Endothelial cell of umbilical vein (primary cell): ENCODE measurements around the gene PKD1L1. TPM values are rescaled to one million over a fixed set of nuclear protein-coding genes. Genes with fewer than 3 reads are reported as not detected.

ENCODE experiments used
- BruUV-seq: library from RNA; stranded (reverse); fragments of 400-500 nt; replicated peaks from 2 replicates; lab custom pipeline; 2021; lab: Mats Ljungman, UMichigan
- CTCF ChIA-PET: fragments of 300-600, 350-600 bp; sonication (Branson Sonifier 250); formaldehyde crosslinking; loops from one replicate; lab custom pipeline; 2021; ENCODE audit warnings: antibody characterized with exemption, inconsistent platforms; lab: Charles Lee
- POLR2A ChIA-PET: fragments of 300-600, 350-600 bp; sonication (Branson Sonifier 250); formaldehyde crosslinking; loops from one replicate; lab custom pipeline; 2021; ENCODE audit warnings: antibody characterized with exemption, inconsistent platforms; lab: Charles Lee
- DNase-seq: peaks from one replicate; pipeline ENCODE4 v3.0.0-alpha.2; 2011; ENCODE audit warnings: low read depth, low spot score
- FAIRE-seq: peaks from 2 replicates; lab custom pipeline; 2011; peaks lifted over from hg19 to GRCh38; lab: Jason Lieb, UNC
- H2AFZ ChIP-seq: 2 replicates; pipeline ENCODE4 v1.6.0; 2012; ENCODE audit warnings: low read depth, low read length, control low read depth, inconsistent platforms
- H3K27ac ChIP-seq: 2 replicates; pipeline ENCODE4 v1.5.1; 2011; ENCODE audit warnings: low read depth, mild to moderate bottlenecking, control low read depth, low read length, moderate library complexity; ENCODE audit not compliant: insufficient read depth
- H3K27me3 ChIP-seq, 2 experiments: 2 replicates each; pipeline versions ENCODE4 v1.6.0 to v1.6.1; 2011; ENCODE audit warnings: low read length in 2 of 2, mixed read lengths in 1 of 2; ENCODE audit not compliant: control insufficient read depth in 2 of 2, insufficient read depth in 2 of 2
- H3K36me3 ChIP-seq, 2 experiments: 2 replicates in 1 of 2; 3 replicates in 1 of 2; pipeline ENCODE4 v1.5.1; 2011; ENCODE audit warnings: low read length in 2 of 2, mild to moderate bottlenecking in 1 of 2, moderate library complexity in 1 of 2; ENCODE audit not compliant: control insufficient read depth in 2 of 2, insufficient read depth in 2 of 2; ENCODE audit errors: extremely low read depth in 1 of 2
- H3K4me1 ChIP-seq: 3 replicates; pipeline ENCODE4 v1.5.1; 2011; ENCODE audit warnings: mild to moderate bottlenecking, low read length; ENCODE audit not compliant: control insufficient read depth, insufficient read depth; ENCODE audit errors: extremely low read depth
- H3K4me2 ChIP-seq: 2 replicates; pipeline ENCODE4 v1.6.1; 2011; ENCODE audit warnings: low read length, control low read depth, mixed read lengths; ENCODE audit not compliant: insufficient read depth
- H3K4me3 ChIP-seq, 3 experiments: fragments of 200-600 bp in 1 of 3; sonication (generic), shearing (Covaris generic) in 1 of 3; replicated peaks in 1 of 3; 2 replicates each; pipeline ENCODE4 v1.5.1; 2011 to 2016; ENCODE audit warnings: control low read depth in 3 of 3, low read length in 3 of 3, mild to moderate bottlenecking in 2 of 3, inconsistent platforms in 1 of 3, low read depth in 1 of 3, moderate library complexity in 1 of 3; ENCODE audit not compliant: insufficient read depth in 1 of 3
- H3K79me2 ChIP-seq: 2 replicates; pipeline ENCODE4 v1.6.0; 2012; ENCODE audit warnings: low read length, inconsistent platforms; ENCODE audit not compliant: control insufficient read depth, insufficient read depth
- H3K9ac ChIP-seq: replicated peaks from 2 replicates; pipeline ENCODE3; 2011; ENCODE audit warnings: low read length, control low read depth; ENCODE audit not compliant: insufficient read depth; ENCODE audit errors: extremely low read depth
- H3K9me1 ChIP-seq: replicated peaks from 3 replicates; pipeline ENCODE4 v1.6.0; 2011; ENCODE audit warnings: mild to moderate bottlenecking, low read length; ENCODE audit not compliant: control insufficient read depth, insufficient read depth; ENCODE audit errors: extremely low read depth
- H3K9me3 ChIP-seq: replicated peaks from 2 replicates; pipeline ENCODE4 v1.5.1; 2012; ENCODE audit warnings: low read length, inconsistent platforms; ENCODE audit not compliant: control insufficient read depth, insufficient read depth
- H4K20me1 ChIP-seq: replicated peaks from 2 replicates; pipeline ENCODE3; 2011; ENCODE audit warnings: mild to moderate bottlenecking, low read length; ENCODE audit not compliant: control insufficient read depth, insufficient read depth; ENCODE audit errors: extremely low read depth
- CTCF ChIP-seq, 2 donors: IDR thresholded peaks; 1 replicate in 1 of 2; 2 replicates in 1 of 2; pipeline ENCODE4 v1.5.1; 2011; ENCODE audit warnings: low read length in 2 of 2, mild to moderate bottlenecking in 2 of 2, moderate library complexity in 2 of 2, control low read depth in 1 of 2, inconsistent platforms in 1 of 2, low read depth in 1 of 2; ENCODE audit not compliant: insufficient read depth in 1 of 2; ENCODE audit errors: extremely low read depth in 1 of 2
- EZH2 ChIP-seq: IDR thresholded peaks from 2 replicates; pipeline ENCODE4 v1.6.1; 2012; ENCODE audit warnings: borderline replicate concordance, low read depth, mild to moderate bottlenecking, moderate library complexity, low read length, inconsistent platforms; ENCODE audit not compliant: severe bottlenecking
- FOS ChIP-seq: IDR thresholded peaks from 2 replicates; pipeline ENCODE4 v1.6.1; 2011; ENCODE audit warnings: mild to moderate bottlenecking, low read length, moderate library complexity, borderline replicate concordance; ENCODE audit not compliant: insufficient read depth
- GATA2 ChIP-seq: IDR thresholded peaks from 2 replicates; pipeline ENCODE4 v1.7.0; 2011; ENCODE audit warnings: low read depth, mild to moderate bottlenecking, moderate library complexity, mixed read lengths, low read length; ENCODE audit not compliant: insufficient read length, insufficient read depth
- JUN ChIP-seq: IDR thresholded peaks from 2 replicates; pipeline ENCODE4 v1.6.1; 2011; ENCODE audit warnings: borderline replicate concordance, low read depth; ENCODE audit not compliant: insufficient read length, insufficient read depth
- MAX ChIP-seq: IDR thresholded peaks from 2 replicates; pipeline ENCODE4 v1.6.1; 2011; ENCODE audit not compliant: insufficient read depth, insufficient read length
- MYC ChIP-seq: IDR thresholded peaks from one replicate; pipeline ENCODE4 v1.6.1; 2011; ENCODE audit warnings: mild to moderate bottlenecking, low read depth, low read length
- POLR2A ChIP-seq: IDR thresholded peaks from 2 replicates; pipeline ENCODE4 v1.6.1; 2012; ENCODE audit warnings: low read depth, mild to moderate bottlenecking, control low read depth, low read length
- POLR2AphosphoS5 ChIP-seq: IDR thresholded peaks from 2 replicates; pipeline ENCODE4 v1.6.1; 2012; ENCODE audit warnings: low read depth, mild to moderate bottlenecking, control low read depth, low read length, moderate library complexity; ENCODE audit not compliant: insufficient read depth
- dilution Hi-C: fragments of 300-500 bp; cut with MboI; formaldehyde crosslinking; loops from one replicate; pipeline ENCODE4 v1.15.0; 2019; ENCODE audit warnings: low sequenced_read_pairs; ENCODE audit not compliant: extremely low pct_ligation_motif_present
- intact Hi-C: fragments of 100-400 bp; cut with micrococcal nuclease; formaldehyde crosslinking; loops from one replicate; pipeline ENCODE4 v1.10.0; 2022
- polyA plus RNA-seq, 4 experiments: library from polyadenylated mRNA; depleted of rRNA in 3 of 4; stranded (reverse) in 3 of 4; unstranded in 1 of 4; fragments of >200 nt; gene quantifications; 2 replicates each; pipeline versions ENCODE4 v1.2.1 to v1.2.3, GENCODE V29; 2011 to 2012; ENCODE audit warnings: missing spikeins in 1 of 4
- total RNA-seq: library from RNA; stranded (reverse); gene quantifications from 2 replicates; pipeline ENCODE4 v1.2.3, GENCODE V29; 2021

The PKD1L1 gene
- total and polyA plus RNA-seq, 2 donors (not counting 3 experiments of a cell fraction or from before 2014, with no cell fraction given): 4.1 to 5.9 TPM

GRCh38 chr7:47979145-47979831 lies 31.0 kb upstream of the PKD1L1 start, which contains the start of gene HUS1:
TSS of gene HUS1 (minus strand) at chr7:47979615. CDS start at chr7:47979519, 96 bp downstream.
- TF ChIP-seq EZH2: no peak
- no peak for TF ChIP-seq MYC
- no peak for TF ChIP-seq GATA2
- TF ChIP-seq CTCF (IDR thresholded peaks at IDR 0.05; ENCODE audit: extremely low read depth in 1 of 2, insufficient read depth in 1 of 2, low read depth in 1 of 2, low read length in 2 of 2): no peak
- peak; percentile 55 for TF ChIP-seq POLR2AphosphoS5
- peak; percentile 43 for TF ChIP-seq POLR2A
- TF ChIP-seq FOS: peak; percentile 8
- TF ChIP-seq MAX: no peak
- TF ChIP-seq JUN: no peak
- Histone ChIP-seq H4K20me1 (no peaks in the 10 kb centered on the region), H3K27me3 (peaks cover 0 to 4% of the 10 kb centered on the region in 2 experiments), H3K4me1 (peaks cover 11% of the 10 kb centered on the region), H3K9me3 (no peaks in the 10 kb centered on the region), H3K9ac (peak within 1 kb of the TSS; percentile 85), H3K4me3 (peak within 1 kb of the TSS; percentile 70 to 93 (median 89)), H3K36me3 (peaks cover 15 to 17% of the 10 kb centered on the region in 2 experiments), H3K4me2 (peak within 1 kb of the TSS; percentile 99), H3K9me1 (no peaks in the 10 kb centered on the region), H3K27ac (peak within 1 kb of the TSS; percentile 46), H2AFZ (peak within 1 kb of the TSS; percentile 45), H3K79me2 (peaks cover 12% of the 10 kb centered on the region)
- dilution Hi-C loops (no loop called here), intact Hi-C loops (loop anchor here (1.0 to 2.0 kb wide), 4 partner anchors 12 to 109 kb away; no protein-coding TSS in a partner anchor)
- CTCF ChIA-PET: interaction anchor here (1.1 to 1.7 kb wide), 4 partner anchors 10 to 176 kb away, joined by 3 to 6 read pairs (median 4); no protein-coding TSS in a partner anchor
- BruUV-seq: TSS peak; percentile 16
- FAIRE-seq (no peak), DNase-seq (peak; percentile 52)
- POLR2A ChIA-PET: no interaction called here
